ENCODE results near the gene SEC61G. TPM values are rescaled to one million over a fixed set of nuclear protein-coding genes. Genes with fewer than 3 reads are reported as not detected.

The SEC61G gene
- total RNA-seq, 1 donor from 2014 or later: 618 TPM

DNA sequence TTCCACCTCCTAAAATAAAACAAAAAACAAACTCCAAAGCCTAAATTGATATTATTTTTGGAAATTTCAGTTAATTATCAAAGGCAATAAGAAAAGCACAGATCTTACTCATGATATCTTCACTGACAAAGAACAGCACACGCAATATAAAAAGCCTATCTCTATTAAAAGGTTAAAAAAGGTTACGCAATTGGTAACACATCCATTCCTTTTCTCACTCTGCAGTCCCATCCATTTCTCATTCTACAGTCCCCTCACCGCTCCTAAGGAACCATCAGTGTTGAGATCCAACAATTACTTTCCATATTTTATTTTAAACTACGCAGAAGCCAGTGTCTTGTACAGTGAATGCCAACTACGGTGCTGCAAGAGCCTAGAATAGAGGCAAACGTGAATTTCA, 1.3 kb downstream of the SEC61G start:
- DNase-seq: no peak

DNA sequence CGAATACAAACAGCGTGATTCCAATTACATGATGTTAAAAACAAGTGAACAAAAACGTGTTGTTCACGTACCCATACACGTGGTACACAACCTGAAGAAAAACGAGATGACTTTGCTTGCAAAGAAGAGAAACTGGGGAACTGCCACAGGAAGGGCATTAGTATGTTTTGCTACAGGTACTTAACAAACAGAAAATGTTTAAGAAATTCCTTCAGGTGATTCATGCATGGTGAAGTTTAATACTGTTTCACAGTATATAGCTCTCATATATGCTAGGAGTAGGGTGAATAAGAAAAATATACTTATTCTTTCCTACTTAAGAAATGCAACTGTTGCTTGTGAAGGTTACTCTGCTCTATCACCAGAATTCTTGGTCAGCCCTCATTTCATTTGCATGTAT, 9.8 kb downstream of the SEC61G start:
- DNase-seq: no peak

DNA sequence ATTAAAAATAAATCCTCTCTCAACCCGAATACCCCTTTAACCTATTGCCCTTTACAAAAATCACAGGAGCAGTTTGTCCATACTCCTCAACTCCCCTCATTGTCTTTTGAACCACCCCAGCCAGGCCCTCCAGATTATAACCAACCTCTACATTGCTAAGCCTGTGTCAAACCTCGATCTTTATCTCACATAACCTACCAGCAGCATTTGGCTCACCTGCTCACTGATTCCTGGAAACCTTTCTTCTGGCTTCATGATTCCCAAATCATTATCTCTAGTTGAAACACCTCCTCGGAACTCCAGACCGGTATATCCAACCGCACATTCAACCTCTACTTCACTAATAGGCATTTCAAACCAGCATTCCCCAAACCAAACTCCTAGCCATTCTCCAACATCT, 11.8 kb downstream of the SEC61G start:
- no peak for DNase-seq

DNA sequence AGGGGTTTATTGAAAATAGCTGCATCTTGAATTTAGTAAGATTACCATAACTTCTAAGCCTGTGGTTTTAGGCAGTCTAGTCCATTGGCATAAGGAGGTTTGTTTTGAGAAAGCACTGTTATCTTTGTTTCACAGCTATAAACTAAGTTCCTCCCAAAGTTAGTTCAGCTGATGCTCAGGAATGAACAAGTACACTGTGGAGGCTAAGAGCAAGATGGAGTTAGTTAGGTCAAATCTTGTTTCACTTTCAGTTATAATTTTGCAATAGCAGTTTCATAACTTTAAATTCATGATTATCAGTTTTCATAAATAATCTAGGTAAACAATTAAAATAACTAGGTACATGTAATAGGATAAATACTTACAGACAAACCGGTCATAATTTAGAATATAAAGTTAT, 15.4 kb downstream of the SEC61G start:
- DNase-seq: no peak

DNA sequence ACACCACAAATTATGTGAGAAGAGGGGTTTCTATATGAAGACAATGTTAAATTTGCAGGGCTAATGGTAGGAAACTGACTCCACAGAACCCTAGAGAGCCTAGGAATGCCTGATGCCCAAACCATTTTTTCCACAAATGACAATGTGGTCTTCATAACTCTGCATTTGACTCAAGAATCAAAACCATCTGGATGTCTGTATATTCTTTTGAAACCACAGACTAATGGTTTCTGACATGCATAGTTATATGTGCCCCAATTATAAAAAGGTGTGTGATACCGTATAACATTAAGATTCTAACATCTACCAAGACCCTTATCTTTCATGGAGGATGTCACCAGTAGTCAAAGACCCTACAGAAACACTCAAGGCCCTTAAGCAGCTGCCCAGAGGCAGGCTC, 20.3 kb downstream of the SEC61G start:
- no peak for DNase-seq

DNA sequence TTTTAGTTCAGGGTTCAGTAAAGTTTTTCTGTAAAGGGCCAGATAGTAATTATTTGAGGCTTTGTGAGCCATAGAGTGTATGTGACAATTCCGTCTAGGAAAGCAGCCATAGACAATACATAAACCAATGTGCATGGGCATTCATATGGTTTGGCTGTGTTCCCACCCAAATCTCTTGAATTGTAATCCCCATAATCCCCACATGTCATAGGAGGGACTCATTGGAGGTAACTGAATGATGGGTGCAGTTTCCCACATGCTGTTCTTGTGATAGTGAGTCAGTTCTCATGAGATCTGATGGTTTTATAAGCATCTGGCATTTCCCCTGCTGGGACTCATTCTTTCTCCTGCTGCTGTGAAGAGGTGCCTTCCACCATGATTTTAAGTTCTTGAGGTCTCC, 29.9 kb downstream of the SEC61G start:
- DNase-seq: no peak

DNA sequence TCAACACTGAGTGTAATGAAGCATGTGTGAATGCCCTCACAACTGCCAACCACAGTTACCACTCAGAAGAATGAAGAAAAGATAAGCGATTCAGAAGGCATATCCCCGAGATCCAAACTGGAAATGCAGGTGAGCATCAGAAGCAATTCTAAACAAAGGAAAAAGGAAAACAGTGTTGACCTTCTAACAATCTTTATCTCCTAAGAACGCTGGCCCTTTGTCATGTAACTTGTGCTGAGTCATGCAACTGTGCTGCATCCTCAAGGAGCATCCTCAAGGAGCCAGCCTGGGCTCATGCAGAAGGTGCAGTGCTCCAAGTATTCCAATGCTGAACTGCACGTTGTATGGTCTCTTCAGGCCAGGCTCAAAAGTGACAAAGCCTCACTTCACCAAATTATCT, 30.6 kb downstream of the SEC61G start:
- DNase-seq: no peak

DNA sequence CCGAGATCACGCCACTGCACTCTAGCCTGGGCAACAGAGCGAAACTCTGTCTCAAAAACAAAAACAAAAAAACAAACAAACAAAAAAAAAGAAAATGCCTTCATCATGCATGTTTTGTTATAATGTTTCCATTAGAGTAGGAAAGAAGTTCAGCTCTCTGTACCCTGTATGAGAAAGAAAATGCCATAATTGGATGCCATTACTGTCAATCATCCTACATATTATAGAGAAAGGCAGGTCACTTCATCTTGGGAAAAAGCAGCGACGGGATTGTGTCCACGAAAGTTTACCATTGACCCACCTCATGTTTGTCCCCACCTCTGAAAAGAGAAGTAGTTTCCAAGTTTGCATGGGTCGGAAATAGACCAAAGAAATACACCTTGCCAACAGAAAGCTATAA, 33.8 kb downstream of the SEC61G start:
- no peak for DNase-seq

DNA sequence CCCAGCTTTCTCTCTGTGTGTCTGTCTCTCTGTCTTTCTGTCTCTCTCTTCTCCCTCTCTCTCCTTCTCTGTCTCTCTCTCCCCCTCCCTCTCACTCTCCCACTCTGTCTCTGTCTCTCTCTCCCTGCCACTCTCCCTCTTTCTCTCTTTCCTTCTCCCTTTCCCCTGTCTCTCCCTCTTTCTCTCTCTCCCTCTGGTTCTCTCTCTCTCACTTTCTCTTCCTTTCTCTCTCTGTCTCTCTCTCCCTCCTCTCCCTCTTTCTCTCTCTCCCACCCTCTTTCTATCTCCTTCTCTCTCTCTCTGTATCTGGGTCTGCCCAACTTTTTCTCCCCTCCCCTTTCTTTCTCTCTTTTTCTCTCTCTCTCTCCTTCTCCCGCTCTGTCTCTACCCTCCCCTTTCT, 36.5 kb downstream of the SEC61G start:
- no peak for DNase-seq

DNA sequence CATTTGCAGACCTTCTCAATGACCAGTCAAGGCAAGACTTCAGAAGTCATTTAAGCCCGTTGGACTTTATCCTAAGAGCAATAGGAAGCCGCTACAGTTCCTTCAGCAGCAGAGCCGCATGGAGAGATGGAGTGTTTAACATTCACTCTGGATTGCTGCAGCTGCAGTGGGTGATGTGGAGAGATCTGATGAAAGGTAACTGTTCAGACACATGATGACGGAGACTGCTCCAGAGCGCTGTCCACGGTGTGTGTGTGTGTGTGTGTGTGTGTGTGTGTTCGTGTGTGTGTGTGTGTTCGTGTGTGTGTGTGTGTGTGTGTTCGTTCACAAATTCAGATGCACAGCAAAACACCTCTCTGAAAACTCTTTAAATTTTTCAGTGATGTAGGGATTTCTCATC, 37.0 kb downstream of the SEC61G start:
- DNase-seq: no peak

DNA sequence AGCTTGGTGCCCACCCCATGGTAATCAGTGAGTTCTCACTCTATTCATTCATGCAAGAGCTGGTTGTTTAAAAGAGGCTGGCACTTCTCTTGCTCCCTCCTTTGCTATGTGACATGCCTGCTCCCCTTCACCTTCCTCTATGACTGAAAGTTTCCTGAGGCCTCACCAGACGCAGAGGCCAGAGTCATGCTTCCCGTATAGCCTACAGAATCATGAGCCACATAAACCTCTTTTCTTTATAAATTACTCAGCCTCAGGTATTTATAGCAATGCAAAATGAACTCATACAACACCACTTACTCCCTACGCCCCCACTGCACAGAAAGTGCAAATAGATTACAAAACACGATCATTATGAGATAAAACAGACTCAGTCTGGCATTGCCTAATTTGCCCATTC, 39.0 kb downstream of the SEC61G start:
- DNase-seq: no peak

DNA sequence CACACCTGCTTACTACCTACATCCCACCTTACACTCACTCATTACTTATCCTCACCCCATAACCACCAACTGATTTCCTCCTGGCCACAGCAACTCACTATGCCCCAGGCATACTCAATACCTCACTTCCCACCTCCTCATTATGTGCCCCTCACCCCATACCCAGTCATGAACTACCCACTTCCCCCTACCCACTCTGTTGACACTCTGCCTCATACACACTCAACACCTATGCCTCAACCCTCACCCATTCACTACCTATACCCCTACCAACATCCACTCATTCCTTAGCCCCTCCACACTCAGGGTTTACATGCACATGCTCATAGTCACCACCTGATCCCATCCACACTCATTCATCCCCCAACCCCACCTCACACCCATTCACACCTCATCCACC, 39.6 kb downstream of the SEC61G start:
- no peak for DNase-seq

DNA sequence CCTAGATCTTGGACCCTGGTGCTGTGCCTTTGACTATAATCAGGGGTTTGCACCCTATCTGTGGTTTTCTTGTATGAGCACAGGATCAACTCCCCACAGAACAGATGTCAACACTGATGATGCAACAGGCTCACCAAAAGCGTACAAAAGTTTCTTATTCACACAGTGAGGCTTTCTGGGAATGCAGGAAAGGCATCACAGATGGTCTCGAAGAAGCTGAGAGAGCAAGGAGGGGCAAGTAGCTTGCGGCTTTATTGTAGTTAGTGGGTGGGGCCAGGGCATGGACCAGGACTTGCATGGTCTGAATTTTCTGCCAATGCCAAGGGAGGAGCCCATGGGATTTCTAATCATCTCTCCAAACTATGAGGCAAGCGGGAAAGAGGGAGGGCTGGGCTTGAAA, 46.2 kb downstream of the SEC61G start:
- no peak for DNase-seq

DNA sequence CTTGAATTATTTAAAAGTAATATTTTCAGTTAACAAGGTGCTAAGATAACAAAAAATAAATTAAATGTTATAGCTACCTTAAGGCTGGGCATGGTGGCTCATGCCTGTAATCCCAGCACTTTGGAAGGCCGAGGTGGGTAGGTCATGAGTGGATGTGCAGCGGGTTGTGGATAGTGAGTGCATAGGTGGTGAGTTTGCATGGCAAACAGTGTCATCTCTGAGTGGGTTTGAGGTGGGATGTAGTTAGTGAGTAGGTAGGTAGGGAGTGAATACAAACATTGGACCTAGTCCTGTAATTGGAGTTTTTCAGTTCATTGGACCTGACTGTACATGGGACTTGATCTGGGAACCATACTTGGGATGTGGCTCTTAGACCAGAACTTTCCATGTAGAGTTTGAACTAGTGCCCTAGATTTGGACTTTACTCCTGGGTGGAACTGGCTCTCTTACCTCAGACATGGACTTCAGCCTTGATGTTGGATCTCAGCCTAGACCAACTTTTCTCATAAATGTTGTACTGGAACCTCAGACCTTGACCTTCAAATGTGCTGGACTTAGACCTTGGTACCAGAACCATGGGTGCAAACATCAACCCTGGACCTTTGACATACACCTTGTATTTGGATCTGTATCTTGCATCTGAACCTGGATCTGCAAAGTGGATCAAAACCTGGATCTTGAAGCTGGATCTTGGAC, 47.0 kb downstream of the SEC61G start:
- no peak for DNase-seq

DNA sequence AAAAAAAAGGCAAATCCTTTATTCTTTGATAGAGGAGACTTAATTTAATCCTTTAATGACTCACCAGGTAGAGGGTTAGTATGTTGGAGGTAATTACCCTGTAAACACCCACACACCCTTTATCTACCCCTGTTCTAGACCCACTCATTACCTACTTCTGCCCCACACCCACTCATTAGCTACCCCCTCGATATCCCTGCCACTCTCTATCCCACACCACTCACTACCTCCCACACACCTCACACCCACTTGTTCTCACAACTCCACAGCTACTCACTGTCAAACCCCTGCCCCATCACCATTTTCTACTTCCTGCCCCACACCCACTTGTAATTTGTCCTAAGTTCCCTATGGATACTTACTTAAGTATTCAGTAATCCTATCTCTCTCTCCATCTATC, 49.7 kb downstream of the SEC61G start:
- DNase-seq: no peak

DNA sequence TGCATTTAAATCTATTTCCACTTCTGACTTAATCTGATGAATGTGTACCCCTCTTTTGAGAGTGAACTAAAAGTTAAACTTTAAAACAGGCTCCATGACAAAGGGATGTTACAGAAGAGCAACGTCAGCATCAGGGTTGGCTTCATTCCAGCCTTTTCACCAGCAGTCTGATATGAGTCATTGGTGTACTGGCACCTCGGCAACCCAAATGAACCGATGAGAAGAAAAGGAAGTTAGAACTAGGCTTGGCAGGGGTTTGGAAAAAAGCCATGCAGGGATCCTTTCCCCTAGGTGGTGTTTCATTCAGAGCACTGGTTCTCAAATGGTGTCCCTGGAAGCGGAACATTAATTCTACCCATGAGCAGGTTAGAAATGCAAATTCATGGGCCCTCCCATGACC, 53.6 kb downstream of the SEC61G start:
- peak; percentile 7 for DNase-seq

DNA sequence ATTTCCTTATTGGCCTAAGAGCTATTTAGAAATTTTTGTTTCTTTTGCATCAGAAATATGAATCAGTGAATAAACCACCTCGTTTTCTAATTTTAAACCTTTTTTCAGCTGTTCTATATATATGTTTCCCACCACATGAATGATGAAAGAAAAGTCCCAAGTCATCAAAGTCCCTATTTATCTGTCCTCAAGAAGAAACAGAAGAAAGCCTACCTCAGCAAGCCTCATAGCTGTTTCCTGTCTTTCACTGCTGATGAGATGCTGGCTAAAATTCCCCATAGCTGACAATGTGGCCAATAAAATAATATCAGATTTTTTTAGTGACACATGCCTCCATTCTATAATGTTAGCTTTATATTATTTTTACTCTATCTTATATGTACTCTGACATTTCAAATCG, 54.2 kb downstream of the SEC61G start:
- no peak for DNase-seq

Other genes starting within 250 kb of the SEC61G start
- not detected in 2 replicates for gene VSTM2A, start 216.8 kb downstream of the SEC61G start, total RNA-seq